IPS-18c (cell line): ENCODE data around the gene RANBP10.

Experiments used
- H3K4me3 ChIP-seq: 2 replicates; pipeline ENCODE4 v1.7.0; 2013; ENCODE audit warnings: low read depth, mild to moderate bottlenecking, low read length, moderate library complexity; ENCODE audit not compliant: insufficient read depth
- H3K9me3 ChIP-seq: one replicate; pipeline ENCODE4 v1.6.1; 2013; ENCODE audit warnings: mild to moderate bottlenecking, low read length, moderate library complexity; ENCODE audit not compliant: control insufficient read depth, insufficient read depth

Gene RANBP10

DNA sequence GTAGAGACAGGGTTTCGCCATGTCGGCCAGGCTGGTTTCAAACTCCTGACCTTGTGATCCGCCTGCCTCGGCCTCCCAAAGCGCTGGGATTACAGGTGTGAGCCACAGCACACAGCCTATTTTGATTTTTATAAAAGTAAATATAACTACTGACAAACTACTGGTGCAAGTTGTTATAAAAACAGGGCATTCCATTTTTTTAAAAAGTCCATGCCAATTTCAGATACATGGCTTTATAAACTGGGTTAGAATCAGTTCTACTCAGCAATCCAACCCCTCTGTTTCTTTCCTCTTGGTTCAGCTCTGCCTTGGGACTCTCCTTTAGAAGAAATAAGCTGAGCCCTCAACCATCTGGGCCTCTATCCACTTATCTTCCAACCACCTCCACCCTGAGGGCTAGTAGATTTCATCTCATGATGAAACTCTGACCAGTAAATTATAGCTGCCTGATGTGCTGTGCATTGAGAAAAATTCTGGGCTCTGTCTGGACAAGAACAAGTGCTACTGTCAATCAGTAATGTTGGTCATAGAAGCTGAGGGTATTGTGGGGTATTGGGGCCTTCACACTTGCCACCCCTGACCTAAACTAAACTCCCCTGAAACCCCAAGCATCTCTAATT is 10.2 kb downstream of the RANBP10 start:
- H3K9me3 ChIP-seq, result no peaks in the 10 kb centered on the region

GRCh38 chr16:67790071-67790470 is 16.3 kb downstream of the RANBP10 start:
- no peaks in the 10 kb centered on the region for H3K9me3 ChIP-seq

More for the DNA sequence above, 10.2 kb downstream of the RANBP10 start:
- no peak overlapping the region for H3K4me3 ChIP-seq

GRCh38 chr16:67786491-67786890 is 19.9 kb downstream of the RANBP10 start:
- no peaks in the 10 kb centered on the region for H3K9me3 ChIP-seq
- H3K4me3 ChIP-seq, result no peak overlapping the region

More at GRCh38 chr16:67790071-67790470, 16.3 kb downstream of the RANBP10 start:
- no peak overlapping the region for H3K4me3 ChIP-seq

- Histone ChIP-seq H3K4me3 (no peak overlapping the region), H3K9me3 (no peaks in the 10 kb centered on the region)
Measured at GRCh38 chr16:67783353-67783725, 23.0 kb downstream of the RANBP10 start.

DNA sequence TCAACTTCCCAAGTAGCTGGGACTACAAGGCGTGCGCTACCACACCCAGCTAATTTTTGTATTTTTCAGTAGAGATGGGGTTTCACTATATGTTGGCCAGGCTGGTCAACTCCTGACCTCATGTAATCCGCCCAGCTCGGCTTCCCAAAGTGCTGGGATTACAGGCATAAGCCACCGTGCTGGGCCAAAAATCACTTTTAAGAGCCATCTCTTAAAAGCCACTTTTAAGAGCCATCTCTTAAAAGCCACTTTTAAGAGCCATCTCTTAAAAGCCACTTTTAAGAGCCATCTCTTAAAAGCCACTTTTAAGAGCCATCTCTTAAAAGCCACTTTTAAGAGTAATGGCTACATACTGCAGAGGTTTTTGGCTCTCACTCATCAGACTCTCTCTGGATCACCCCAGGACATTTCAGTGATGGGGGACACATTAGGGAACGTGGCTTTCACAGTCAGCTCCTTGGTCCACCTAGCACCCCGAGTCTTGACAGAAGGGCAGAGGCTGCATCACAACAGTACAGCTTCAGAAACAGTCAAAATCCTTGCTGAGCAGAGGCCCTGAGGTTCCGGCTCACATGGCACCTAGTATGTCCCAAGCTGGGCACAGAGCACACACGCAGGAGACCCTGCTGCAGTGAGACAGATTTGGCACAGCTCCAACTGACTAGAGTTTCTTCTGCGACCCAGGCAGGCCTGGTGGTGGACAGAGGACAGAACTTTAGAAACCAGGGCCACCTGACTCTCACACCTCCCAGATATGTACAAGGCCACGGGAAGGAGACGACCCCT is 23.6 kb downstream of the RANBP10 start:
- Histone ChIP-seq H3K9me3 (no peaks in the 10 kb centered on the region), H3K4me3 (no peak overlapping the region)

- Histone ChIP-seq H3K9me3 (no peaks in the 10 kb centered on the region), H3K4me3 (no peak overlapping the region)
Measured at GRCh38 chr16:67781565-67781921, 24.8 kb downstream of the RANBP10 start.

- no peak overlapping the region for H3K4me3 ChIP-seq
- H3K9me3 ChIP-seq, result no peaks in the 10 kb centered on the region
Measured at GRCh38 chr16:67780847-67781564, 25.4 kb downstream of the RANBP10 start.

GRCh38 chr16:67779256-67780014 is 26.9 kb downstream of the RANBP10 start:
- Histone ChIP-seq H3K9me3 (no peaks in the 10 kb centered on the region), H3K4me3 (no peak overlapping the region)

DNA sequence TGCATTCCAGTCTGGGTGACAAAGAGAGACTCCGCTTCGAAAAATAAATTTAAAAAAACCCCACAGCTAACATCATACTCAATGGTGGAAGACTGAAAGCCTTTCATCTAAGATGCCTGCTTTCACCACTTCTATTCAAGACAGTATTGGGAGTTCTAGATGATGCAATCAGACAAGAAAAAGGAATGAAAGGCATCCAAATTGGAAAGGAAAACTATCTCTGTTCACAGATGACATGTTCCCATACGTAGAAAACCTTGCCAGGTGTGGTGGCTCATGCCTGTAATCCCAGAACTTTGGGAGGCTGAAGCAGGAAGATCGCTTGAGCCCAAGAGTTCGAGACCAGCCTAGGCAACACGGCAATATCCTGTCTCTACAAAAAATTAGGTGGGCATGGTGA is 31.1 kb downstream of the RANBP10 start:
- no peaks in the 10 kb centered on the region for H3K9me3 ChIP-seq
- H3K4me3 ChIP-seq, result no peak overlapping the region

- no peak overlapping the region for H3K4me3 ChIP-seq
- H3K9me3 ChIP-seq, result no peaks in the 10 kb centered on the region
Measured at GRCh38 chr16:67774457-67774853, 31.9 kb downstream of the RANBP10 start.

GRCh38 chr16:67773569-67774456 is 32.5 kb downstream of the RANBP10 start:
- Histone ChIP-seq H3K9me3 (no peaks in the 10 kb centered on the region), H3K4me3 (no peak overlapping the region)

GRCh38 chr16:67773099-67773498 is 33.3 kb downstream of the RANBP10 start:
- Histone ChIP-seq H3K9me3 (no peaks in the 10 kb centered on the region), H3K4me3 (no peak overlapping the region)

- H3K9me3 ChIP-seq, result no peaks in the 10 kb centered on the region
- H3K4me3 ChIP-seq, result no peak overlapping the region
Measured at GRCh38 chr16:67770346-67770991, 35.9 kb downstream of the RANBP10 start.

DNA sequence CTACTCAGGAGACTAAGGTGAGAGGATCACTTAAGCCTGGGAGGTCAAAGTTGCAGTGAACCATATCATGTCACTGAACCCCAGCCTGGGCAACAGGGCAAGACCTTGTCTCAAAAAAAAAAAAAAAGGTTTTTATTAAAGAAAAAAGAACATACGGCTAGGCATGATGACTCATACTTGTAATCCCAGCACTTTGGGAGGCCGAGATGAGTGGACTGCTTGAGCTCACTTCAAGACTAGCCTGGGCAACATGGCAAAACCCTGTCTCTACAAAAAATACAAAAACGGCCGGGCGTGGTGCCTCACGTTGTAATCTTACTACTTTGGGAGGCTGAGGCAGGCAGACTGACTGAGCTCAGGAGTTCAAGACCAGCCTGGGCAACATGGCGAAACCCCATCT is 38.4 kb downstream of the RANBP10 start:
- H3K4me3 ChIP-seq, result no peak overlapping the region
- H3K9me3 ChIP-seq, result no peaks in the 10 kb centered on the region

- no peaks in the 10 kb centered on the region for H3K9me3 ChIP-seq
- H3K4me3 ChIP-seq, result no peak overlapping the region
Measured at GRCh38 chr16:67766291-67766690, 40.1 kb downstream of the RANBP10 start.

DNA sequence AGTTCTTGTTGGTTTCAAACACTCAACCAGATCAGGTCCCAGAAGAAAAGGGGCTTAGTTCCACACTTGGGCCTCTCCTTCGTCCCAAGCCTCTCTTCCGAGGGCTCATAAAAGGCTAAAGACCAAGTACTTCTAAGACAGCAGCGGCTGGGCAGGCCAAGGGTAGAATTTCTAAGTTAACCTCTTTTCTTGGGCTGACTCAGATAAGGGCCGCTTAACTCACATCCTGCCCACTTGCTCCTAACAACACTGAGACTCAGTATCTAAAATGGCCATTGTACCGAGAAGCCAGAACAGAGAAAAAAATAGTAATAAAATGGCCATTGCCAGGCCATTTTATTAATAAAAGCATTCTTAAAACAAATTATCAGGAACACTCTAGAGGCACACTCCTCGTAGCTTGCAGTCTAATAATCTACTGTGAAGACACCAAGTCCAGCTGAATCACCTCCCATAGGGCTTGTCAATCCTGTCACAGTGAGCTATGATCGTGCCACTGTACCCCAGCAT is 42.1 kb downstream of the RANBP10 start:
- Histone ChIP-seq H3K4me3 (no peak overlapping the region), H3K9me3 (no peaks in the 10 kb centered on the region)
